Uterine smooth muscle cell (primary cell): ENCODE measurements around the gene PWP2. TPM values are rescaled to one million over a fixed set of nuclear protein-coding genes. Genes with fewer than 3 reads are reported as not detected.

ENCODE experiments used
- total RNA-seq: library from RNA; depleted of rRNA; stranded (reverse); fragments of >200 nt; gene quantifications from 2 replicates; pipeline ENCODE4 v1.2.3, GENCODE V29; 2014

The PWP2 gene
- 7.4 and 35.6 TPM in 2 replicates for total RNA-seq

DNA sequence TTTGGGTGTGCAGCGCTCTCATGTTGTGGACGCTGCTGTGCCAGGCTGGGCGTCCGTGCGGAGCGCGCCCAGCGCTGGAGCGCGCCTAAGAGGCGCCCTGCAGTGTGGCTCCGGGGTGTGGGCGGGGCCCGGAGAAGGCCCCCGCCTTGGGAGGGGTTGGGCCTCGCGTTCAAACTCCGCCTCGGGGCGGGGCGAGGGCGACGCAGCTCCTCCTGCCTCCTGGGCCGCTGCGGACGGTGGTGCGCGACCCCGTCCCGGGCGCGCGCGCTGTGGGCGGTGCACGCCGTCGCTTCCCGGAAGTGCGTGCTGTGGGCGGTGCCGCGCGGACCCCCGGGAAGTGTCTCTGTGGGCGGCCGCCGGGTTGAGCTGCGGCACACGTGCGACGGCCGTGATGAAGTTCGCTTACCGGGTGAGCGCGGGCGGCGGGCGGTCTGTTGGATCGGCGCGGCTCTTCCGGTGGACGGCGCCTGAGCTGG lies at the start of gene PWP2:
Gene PWP2, plus strand, starts transcription at position 374 of the 476 bp plus-strand sequence. Its CDS starts 18 bp downstream, at position 392.

Other genes starting within 250 kb of the PWP2 start
- gene AGPAT3, start 242.2 kb upstream of the PWP2 start, total RNA-seq: 67.1 and 77.8 TPM in 2 replicates
- 21.5 and 25.9 TPM in 2 replicates for gene TRAPPC10, start 95.1 kb upstream of the PWP2 start, total RNA-seq
- gene GATD3, start 26.3 kb downstream of the PWP2 start, total RNA-seq: 18.9 and 24.0 TPM in 2 replicates
- gene ICOSLG, start 133.5 kb downstream of the PWP2 start, total RNA-seq: 0.11 and 0.50 TPM in 2 replicates
- not detected in 2 replicates for gene DNMT3L, start 154.5 kb downstream of the PWP2 start, total RNA-seq
- gene AIRE, start 178.5 kb downstream of the PWP2 start, total RNA-seq: under 0.01 TPM in 1 of 2 replicates, not detected in the other
- gene PFKL, start 192.7 kb downstream of the PWP2 start, total RNA-seq: 232 and 303 TPM in 2 replicates
- gene CFAP410, start 232.0 kb downstream of the PWP2 start, total RNA-seq: 10.8 and 13.1 TPM in 2 replicates
- gene TRPM2, start 246.2 kb downstream of the PWP2 start, total RNA-seq: under 0.01 TPM in 1 of 2 replicates, not detected in the other